CD14-positive monocyte (primary cell): Measurements from ENCODE around the gene CAPSL. TPM values are rescaled to one million over a fixed set of nuclear protein-coding genes. Genes with fewer than 3 reads are reported as not detected.

Experiments used
- DNase-seq, 3 donors: peaks; one replicate each; pipeline ENCODE4 v3.0.0-alpha.2; 2011 to 2022
- H2AFZ ChIP-seq: 2 replicates; pipeline ENCODE4 v1.6.0; 2012; ENCODE audit warnings: mild to moderate bottlenecking, low read depth, low read length, inconsistent platforms; ENCODE audit not compliant: insufficient read depth, poor library complexity, severe bottlenecking
- H3K27ac ChIP-seq, 2 donors: 1 replicate in 1 of 2; 2 replicates in 1 of 2; pipeline ENCODE4 v1.5.1; 2012 to 2013; ENCODE audit warnings: low read length in 2 of 2, control low read depth in 1 of 2, inconsistent platforms in 1 of 2, low read depth in 1 of 2, mild to moderate bottlenecking in 1 of 2
- H3K27me3 ChIP-seq, 2 donors: one replicate each; pipeline versions ENCODE4 v1.6.0 to v1.6.1; 2011 to 2013; ENCODE audit warnings: low read length in 2 of 2; ENCODE audit not compliant: control insufficient read depth in 2 of 2, insufficient read depth in 2 of 2
- H3K36me3 ChIP-seq, 2 donors: replicated peaks in 1 of 2; 1 replicate in 1 of 2; 2 replicates in 1 of 2; pipeline versions ENCODE4 v1.5.1 to v1.6.1; 2012 to 2013; ENCODE audit warnings: low read length in 2 of 2, control low read depth in 1 of 2, inconsistent platforms in 1 of 2, mild to moderate bottlenecking in 1 of 2; ENCODE audit not compliant: insufficient read depth in 2 of 2, control insufficient read depth in 1 of 2
- H3K4me1 ChIP-seq, 2 donors: 1 replicate in 1 of 2; 2 replicates in 1 of 2; pipeline versions ENCODE4 v1.5.1 to v1.6.1; 2012 to 2013; ENCODE audit warnings: low read length in 2 of 2, control low read depth in 1 of 2, inconsistent platforms in 1 of 2, mild to moderate bottlenecking in 1 of 2, moderate library complexity in 1 of 2; ENCODE audit not compliant: insufficient read depth in 2 of 2, control insufficient read depth in 1 of 2
- H3K4me2 ChIP-seq: replicated peaks from 2 replicates; pipeline ENCODE3; 2012; ENCODE audit warnings: low read length, moderate library complexity, mild to moderate bottlenecking; ENCODE audit not compliant: poor library complexity, severe bottlenecking; ENCODE audit errors: extremely low read depth
- H3K4me3 ChIP-seq, 3 experiments: fragments of 200-600 bp in 1 of 3; sonication (generic) in 1 of 3; replicated peaks in 1 of 3; 1 replicate in 2 of 3; 2 replicates in 1 of 3; pipeline ENCODE4 v1.5.1; 2011 to 2013; ENCODE audit warnings: low read length in 3 of 3, mild to moderate bottlenecking in 3 of 3, control low read depth in 2 of 3, low read depth in 2 of 3, inconsistent platforms in 1 of 3, moderate library complexity in 1 of 3
- H3K79me2 ChIP-seq: 2 replicates; pipeline ENCODE4 v1.6.0; 2012; ENCODE audit warnings: mild to moderate bottlenecking, control low read depth, inconsistent platforms, low read length, moderate library complexity; ENCODE audit not compliant: insufficient read depth
- H3K9ac ChIP-seq: 2 replicates; pipeline ENCODE4 v1.6.0; 2017; ENCODE audit warnings: low read length, mild to moderate bottlenecking; ENCODE audit not compliant: insufficient read depth, poor library complexity, severe bottlenecking
- H3K9me3 ChIP-seq, 2 donors: replicated peaks in 1 of 2; 1 replicate in 1 of 2; 2 replicates in 1 of 2; pipeline versions ENCODE4 v1.5.1 to v1.6.1; 2012 to 2013; ENCODE audit warnings: low read length in 2 of 2, control low read depth in 1 of 2; ENCODE audit not compliant: control insufficient read depth in 1 of 2, insufficient read depth in 1 of 2
- H4K20me1 ChIP-seq: 2 replicates; pipeline ENCODE4 v1.6.0; 2012; ENCODE audit warnings: mild to moderate bottlenecking, low read length, control low read depth, moderate library complexity; ENCODE audit not compliant: insufficient read depth
- H3K27ac Mint-ChIP-seq, 7 donors: one replicate each; pipeline ENCODE4 v1.8.0; 2020; ENCODE audit warnings: mild to moderate bottlenecking in 7 of 7, mixed read lengths in 7 of 7, moderate library complexity in 6 of 7, inconsistent platforms in 2 of 7
- H3K27me3 Mint-ChIP-seq, 3 donors: one replicate each; pipeline ENCODE4 v1.8.0; 2021 to 2022; ENCODE audit warnings: low read depth in 3 of 3, mild to moderate bottlenecking in 3 of 3, mixed read lengths in 3 of 3, moderate library complexity in 3 of 3, inconsistent platforms in 1 of 3
- H3K36me3 Mint-ChIP-seq, 2 donors: one replicate each; pipeline ENCODE4 v1.8.0; 2020; ENCODE audit warnings: mixed read lengths in 2 of 2, inconsistent platforms in 1 of 2, mild to moderate bottlenecking in 1 of 2
- H3K4me1 Mint-ChIP-seq: one replicate; pipeline ENCODE4 v1.8.0; 2020; ENCODE audit warnings: mild to moderate bottlenecking, mixed read lengths
- H3K4me3 Mint-ChIP-seq, 2 donors: one replicate each; pipeline ENCODE4 v1.8.0; 2020; ENCODE audit warnings: mild to moderate bottlenecking in 2 of 2, mixed read lengths in 2 of 2, moderate library complexity in 1 of 2
- H3K9me3 Mint-ChIP-seq, 7 donors: one replicate each; pipeline ENCODE4 v1.8.0; 2020 to 2022; ENCODE audit warnings: mixed read lengths in 7 of 7, mild to moderate bottlenecking in 6 of 7, moderate library complexity in 6 of 7, inconsistent platforms in 2 of 7
- WGBS: methylation state at CpG from one replicate; pipeline ENCODE4 v1.1.5; 2013; ENCODE audit warnings: missing lambda C conversion rate; ENCODE audit not compliant: insufficient coverage; 5-methylcytosine and 5-hydroxymethylcytosine counted together
- intact Hi-C, 2 donors: fragments of 100-400 bp; cut with micrococcal nuclease; formaldehyde crosslinking; loops; one replicate each; pipeline versions ENCODE4 v1.15.0 to v1.15.1; 2023
- polyA plus RNA-seq, 3 donors: library from polyadenylated mRNA; depleted of rRNA in 1 of 3; unstranded in 2 of 3; stranded (reverse) in 1 of 3; fragments of 300-500 nt in 2 of 3; fragments of >200 nt in 1 of 3; fragmentation: Illumina TruSeq in 2 of 3; gene quantifications; 1 replicate in 2 of 3; 2 replicates in 1 of 3; pipeline ENCODE4 v1.2.3, GENCODE V29; 2012 to 2021
- TF ChIP-seq, protein P1 (sequence below): fragments of 200-600 bp; IDR thresholded peaks from one replicate; pipeline ENCODE4 v1.8.0; 2022; ENCODE audit warnings: antibody characterized with exemption, mild to moderate bottlenecking

The CAPSL gene
- polyA plus RNA-seq, 3 donors = not detected

DNA sequence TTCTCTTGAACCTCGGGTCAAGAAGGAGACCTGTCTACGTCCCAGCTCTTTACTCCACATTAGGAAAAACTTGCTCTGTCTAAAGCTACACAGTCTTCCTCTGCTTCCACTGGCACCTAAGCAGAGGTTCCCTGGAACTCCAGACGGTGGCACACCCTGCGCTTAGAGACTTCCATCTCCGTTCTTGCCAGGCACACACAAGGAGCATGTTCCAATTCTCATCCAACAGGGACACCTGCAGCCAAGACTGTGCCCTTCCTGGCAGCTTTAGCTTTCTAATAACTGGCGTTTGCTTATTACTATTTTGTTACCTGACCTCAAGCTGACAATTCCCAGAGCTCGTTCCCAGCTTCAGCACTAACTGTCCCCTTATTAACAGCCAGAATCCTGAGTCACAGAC is 16.0 kb downstream of the CAPSL start:
- Histone ChIP-seq H3K27ac (no peak overlapping the region), H3K9ac (no peak overlapping the region), H3K4me3 (no peak overlapping the region), H2AFZ (no peak overlapping the region), H3K27me3 (no peaks in the 10 kb centered on the region), H4K20me1 (no peaks in the 10 kb centered on the region), H3K79me2 (no peaks in the 10 kb centered on the region), H3K36me3 (no peaks in the 10 kb centered on the region), H3K9me3 (no peaks in the 10 kb centered on the region), H3K4me1 (peaks cover 12 to 17% of the 10 kb centered on the region in 2 donors), H3K4me2 (no peak overlapping the region)
- Mint-ChIP-seq H3K9me3 (peaks cover 2 to 7% (median 6%) of the 10 kb centered on the region in 7 donors), H3K4me3 (no peak overlapping the region), H3K27me3 (peaks cover 4 to 9% (median 8%) of the 10 kb centered on the region in 3 donors), H3K4me1 (peaks cover 22% of the 10 kb centered on the region), H3K36me3 (no peaks in the 10 kb centered on the region), H3K27ac (no peak overlapping the region)
- DNase-seq = no peak
- TF ChIP-seq, protein P1, sequence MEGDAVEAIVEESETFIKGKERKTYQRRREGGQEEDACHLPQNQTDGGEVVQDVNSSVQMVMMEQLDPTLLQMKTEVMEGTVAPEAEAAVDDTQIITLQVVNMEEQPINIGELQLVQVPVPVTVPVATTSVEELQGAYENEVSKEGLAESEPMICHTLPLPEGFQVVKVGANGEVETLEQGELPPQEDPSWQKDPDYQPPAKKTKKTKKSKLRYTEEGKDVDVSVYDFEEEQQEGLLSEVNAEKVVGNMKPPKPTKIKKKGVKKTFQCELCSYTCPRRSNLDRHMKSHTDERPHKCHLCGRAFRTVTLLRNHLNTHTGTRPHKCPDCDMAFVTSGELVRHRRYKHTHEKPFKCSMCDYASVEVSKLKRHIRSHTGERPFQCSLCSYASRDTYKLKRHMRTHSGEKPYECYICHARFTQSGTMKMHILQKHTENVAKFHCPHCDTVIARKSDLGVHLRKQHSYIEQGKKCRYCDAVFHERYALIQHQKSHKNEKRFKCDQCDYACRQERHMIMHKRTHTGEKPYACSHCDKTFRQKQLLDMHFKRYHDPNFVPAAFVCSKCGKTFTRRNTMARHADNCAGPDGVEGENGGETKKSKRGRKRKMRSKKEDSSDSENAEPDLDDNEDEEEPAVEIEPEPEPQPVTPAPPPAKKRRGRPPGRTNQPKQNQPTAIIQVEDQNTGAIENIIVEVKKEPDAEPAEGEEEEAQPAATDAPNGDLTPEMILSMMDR = no peak
- WGBS = 98% methylated on average over 7 of the region's 7 CpGs
- intact Hi-C loops = no loop called here

- H3K4me3 Mint-ChIP-seq = no peak overlapping the region
- H3K36me3 Mint-ChIP-seq = no peaks in the 10 kb centered on the region
- Histone ChIP-seq H3K36me3 (no peaks in the 10 kb centered on the region), H3K27me3 (no peaks in the 10 kb centered on the region), H3K9ac (no peak overlapping the region), H3K4me2 (no peak overlapping the region), H3K79me2 (no peaks in the 10 kb centered on the region), H3K27ac (no peak overlapping the region), H4K20me1 (no peaks in the 10 kb centered on the region), H2AFZ (no peak overlapping the region), H3K4me1 (peaks cover 12 to 17% of the 10 kb centered on the region in 2 donors), H3K4me3 (no peak overlapping the region), H3K9me3 (no peaks in the 10 kb centered on the region)
- intact Hi-C loops = no loop called here
- H3K27ac Mint-ChIP-seq = no peak overlapping the region
- TF ChIP-seq, protein P1 = no peak
- H3K9me3 Mint-ChIP-seq = peaks cover 2 to 8% (median 6%) of the 10 kb centered on the region in 7 donors
- peaks cover 3 to 9% (median 8%) of the 10 kb centered on the region in 3 donors for H3K27me3 Mint-ChIP-seq
- H3K4me1 Mint-ChIP-seq = peaks cover 22% of the 10 kb centered on the region
- WGBS = no CpG with 5 or more reads among the region's 5 CpGs
- no peak for DNase-seq
Measured at GRCh38 chr5:35921930-35922329, 16.5 kb downstream of the CAPSL start.
